ENCODE data around the gene BLCAP.

DNA sequence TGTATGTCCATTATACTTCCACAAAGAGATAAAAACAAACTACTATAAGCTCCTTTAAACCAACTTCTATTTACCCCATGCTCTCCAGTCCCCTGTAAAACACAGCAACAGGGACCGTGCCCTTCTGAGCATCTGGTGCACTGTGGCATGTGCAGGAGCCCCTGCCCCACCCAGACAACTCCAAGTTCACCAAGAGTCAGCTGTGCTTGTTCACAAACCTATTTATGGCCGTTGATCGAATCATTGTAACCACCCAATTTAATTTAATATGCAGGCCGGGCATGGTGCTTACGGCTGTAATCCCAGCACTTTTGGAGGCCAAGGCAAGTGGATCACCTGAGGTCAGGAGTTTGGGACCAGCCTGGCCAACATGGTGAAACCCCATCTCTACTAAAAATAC, 13.7 kb upstream of the BLCAP start:
- TF ChIP-seq, protein P1, sequence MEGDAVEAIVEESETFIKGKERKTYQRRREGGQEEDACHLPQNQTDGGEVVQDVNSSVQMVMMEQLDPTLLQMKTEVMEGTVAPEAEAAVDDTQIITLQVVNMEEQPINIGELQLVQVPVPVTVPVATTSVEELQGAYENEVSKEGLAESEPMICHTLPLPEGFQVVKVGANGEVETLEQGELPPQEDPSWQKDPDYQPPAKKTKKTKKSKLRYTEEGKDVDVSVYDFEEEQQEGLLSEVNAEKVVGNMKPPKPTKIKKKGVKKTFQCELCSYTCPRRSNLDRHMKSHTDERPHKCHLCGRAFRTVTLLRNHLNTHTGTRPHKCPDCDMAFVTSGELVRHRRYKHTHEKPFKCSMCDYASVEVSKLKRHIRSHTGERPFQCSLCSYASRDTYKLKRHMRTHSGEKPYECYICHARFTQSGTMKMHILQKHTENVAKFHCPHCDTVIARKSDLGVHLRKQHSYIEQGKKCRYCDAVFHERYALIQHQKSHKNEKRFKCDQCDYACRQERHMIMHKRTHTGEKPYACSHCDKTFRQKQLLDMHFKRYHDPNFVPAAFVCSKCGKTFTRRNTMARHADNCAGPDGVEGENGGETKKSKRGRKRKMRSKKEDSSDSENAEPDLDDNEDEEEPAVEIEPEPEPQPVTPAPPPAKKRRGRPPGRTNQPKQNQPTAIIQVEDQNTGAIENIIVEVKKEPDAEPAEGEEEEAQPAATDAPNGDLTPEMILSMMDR (IDR thresholded peaks at IDR 0.05) = no peak
- TF ChIP-seq POLR2A (IDR thresholded peaks at IDR 0.05) = no peak

Measured in lower leg skin (tissue), 3 donors.